OCI-LY7 (cell line): ENCODE data around the gene RNF212. TPM values are rescaled to one million over a fixed set of nuclear protein-coding genes. Genes with fewer than 3 reads are reported as not detected.

ENCODE experiments used
- BruUV-seq: library from RNA; stranded (reverse); fragments of 400-500 nt; replicated peaks from 2 replicates; lab custom pipeline; 2021; lab: Mats Ljungman, UMichigan
- CTCF ChIA-PET: fragments of 300-600 bp; sonication (Branson Sonifier 250); formaldehyde crosslinking; loops from one replicate; lab custom pipeline; 2022; ENCODE audit warnings: antibody characterized with exemption; ENCODE audit not compliant: unreplicated experiment; lab: Charles Lee
- POLR2A ChIA-PET: fragments of 300-600 bp; sonication (Branson Sonifier 250); formaldehyde crosslinking; loops from one replicate; lab custom pipeline; 2022; ENCODE audit warnings: antibody characterized with exemption; lab: Charles Lee
- DNase-seq: peaks from one replicate; pipeline ENCODE4 v3.0.0-alpha.2; 2015; ENCODE audit warnings: low spot score
- H2AFZ ChIP-seq: fragments of 200-600 bp; sonication (generic), shearing (Covaris generic); 2 replicates; pipeline ENCODE4 v1.6.1; 2014; ENCODE audit warnings: mild to moderate bottlenecking, antibody characterized with exemption, low read length, moderate library complexity
- H3K27ac ChIP-seq: fragments of 200-600 bp; sonication (generic); 2 replicates; pipeline ENCODE4 v1.5.1; 2014; ENCODE audit warnings: mixed run types, low read depth, mild to moderate bottlenecking, moderate library complexity, low read length, inconsistent platforms; ENCODE audit not compliant: poor library complexity, severe bottlenecking
- H3K36me3 ChIP-seq: fragments of 200-600 bp; sonication (generic); 2 replicates; pipeline ENCODE4 v1.6.1; 2014; ENCODE audit warnings: mild to moderate bottlenecking, antibody characterized with exemption, low read length, moderate library complexity, mixed read lengths; ENCODE audit not compliant: insufficient read depth
- H3K4me1 ChIP-seq: fragments of 200-600 bp; sonication (generic); 2 replicates; pipeline ENCODE4 v1.5.1; 2014; ENCODE audit warnings: mild to moderate bottlenecking, low read length; ENCODE audit not compliant: insufficient read depth, poor library complexity, severe bottlenecking
- H3K4me2 ChIP-seq: fragments of 200-600 bp; sonication (generic); 2 replicates; pipeline ENCODE4 v1.6.1; 2014; ENCODE audit warnings: mild to moderate bottlenecking, low read length
- H3K4me3 ChIP-seq: fragments of 200-600 bp; sonication (generic); 2 replicates; pipeline ENCODE4 v1.5.1; 2014; ENCODE audit warnings: mild to moderate bottlenecking, low read depth, low read length; ENCODE audit not compliant: poor library complexity, severe bottlenecking
- H3K79me2 ChIP-seq: fragments of 200-600 bp; sonication (generic); 2 replicates; pipeline ENCODE4 v1.6.1; 2016; ENCODE audit warnings: low read depth, mild to moderate bottlenecking, low read length, moderate library complexity, mixed read lengths; ENCODE audit not compliant: insufficient read depth
- H3K9me2 ChIP-seq: fragments of 200-600 bp; sonication (generic); 2 replicates; pipeline ENCODE4 v1.6.1; 2016; ENCODE audit warnings: mild to moderate bottlenecking, low read length, mixed read lengths; ENCODE audit not compliant: insufficient read depth
- H3K9me3 ChIP-seq: fragments of 200-600 bp; sonication (generic); 2 replicates; pipeline ENCODE4 v1.6.1; 2014; ENCODE audit warnings: mild to moderate bottlenecking, mixed run types, low read length, mixed read lengths
- H4K20me1 ChIP-seq: fragments of 200-600 bp; sonication (generic); 2 replicates; pipeline ENCODE4 v1.6.1; 2014; ENCODE audit warnings: mild to moderate bottlenecking, antibody characterized with exemption, low read length, moderate library complexity, mixed read lengths; ENCODE audit not compliant: insufficient read depth
- EZH2phosphoT487 ChIP-seq: fragments of 200-600 bp; sonication (generic); IDR thresholded peaks from 2 replicates; pipeline ENCODE4 v1.6.1; 2018; ENCODE audit warnings: low read depth, borderline replicate concordance, mild to moderate bottlenecking, mixed run types, antibody characterized with exemption, low read length, moderate library complexity, mixed read lengths
- intact Hi-C: fragments of 100-400 bp; cut with micrococcal nuclease; formaldehyde crosslinking; loops from one replicate; pipeline ENCODE4 v1.10.0; 2022; ENCODE audit not compliant: unreplicated experiment
- total RNA-seq, 2 experiments: library from RNA; depleted of rRNA in 1 of 2; stranded (reverse); fragments of >200 nt in 1 of 2; shearing (Covaris generic) in 1 of 2; gene quantifications; 2 replicates each; pipeline ENCODE4 v1.2.3, GENCODE V29; 2014 to 2022
- TF ChIP-seq, protein P1 (sequence below): fragments of 200-600 bp; sonication (generic); conservative IDR thresholded peaks from 2 replicates; pipeline ENCODE4 v1.5.1; 2014; ENCODE audit warnings: mild to moderate bottlenecking, antibody characterized with exemption, low read length, moderate library complexity, mixed read lengths

RNF212 gene
- total RNA-seq, 2 experiments from 2014 or later = not detected

DNA sequence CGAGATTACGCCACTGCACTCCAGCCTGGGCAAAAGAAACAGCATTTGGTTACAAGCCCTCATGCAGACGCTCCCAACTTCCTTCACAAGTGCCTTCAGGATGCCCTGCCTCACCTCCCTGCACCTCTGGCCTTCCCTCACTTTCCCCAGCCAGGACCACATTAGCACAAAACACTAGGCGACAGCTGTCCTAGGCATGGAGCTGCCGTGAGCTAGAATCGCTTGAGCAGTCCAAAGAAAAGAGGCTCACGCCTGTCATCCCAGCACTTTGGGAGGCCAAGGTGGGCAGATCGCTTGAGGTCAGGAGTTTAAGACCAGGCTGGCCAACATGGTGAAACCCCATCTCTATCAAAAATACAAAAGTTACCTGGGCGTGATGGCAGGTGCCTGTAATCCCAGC lies 15.8 kb downstream of the RNF212 start:
- Histone ChIP-seq H3K4me3 (no peak overlapping the region), H3K36me3 (no peaks in the 10 kb centered on the region), H3K9me2 (no peaks in the 10 kb centered on the region), H2AFZ (no peak overlapping the region), H3K27ac (no peak overlapping the region), H3K4me2 (no peak overlapping the region), H4K20me1 (no peaks in the 10 kb centered on the region), H3K79me2 (no peaks in the 10 kb centered on the region), H3K4me1 (no peaks in the 10 kb centered on the region), H3K9me3 (no peaks in the 10 kb centered on the region)
- TF ChIP-seq, protein P1, sequence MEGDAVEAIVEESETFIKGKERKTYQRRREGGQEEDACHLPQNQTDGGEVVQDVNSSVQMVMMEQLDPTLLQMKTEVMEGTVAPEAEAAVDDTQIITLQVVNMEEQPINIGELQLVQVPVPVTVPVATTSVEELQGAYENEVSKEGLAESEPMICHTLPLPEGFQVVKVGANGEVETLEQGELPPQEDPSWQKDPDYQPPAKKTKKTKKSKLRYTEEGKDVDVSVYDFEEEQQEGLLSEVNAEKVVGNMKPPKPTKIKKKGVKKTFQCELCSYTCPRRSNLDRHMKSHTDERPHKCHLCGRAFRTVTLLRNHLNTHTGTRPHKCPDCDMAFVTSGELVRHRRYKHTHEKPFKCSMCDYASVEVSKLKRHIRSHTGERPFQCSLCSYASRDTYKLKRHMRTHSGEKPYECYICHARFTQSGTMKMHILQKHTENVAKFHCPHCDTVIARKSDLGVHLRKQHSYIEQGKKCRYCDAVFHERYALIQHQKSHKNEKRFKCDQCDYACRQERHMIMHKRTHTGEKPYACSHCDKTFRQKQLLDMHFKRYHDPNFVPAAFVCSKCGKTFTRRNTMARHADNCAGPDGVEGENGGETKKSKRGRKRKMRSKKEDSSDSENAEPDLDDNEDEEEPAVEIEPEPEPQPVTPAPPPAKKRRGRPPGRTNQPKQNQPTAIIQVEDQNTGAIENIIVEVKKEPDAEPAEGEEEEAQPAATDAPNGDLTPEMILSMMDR = no peak
- no peak for TF ChIP-seq EZH2phosphoT487
- intact Hi-C loops = no loop called here
- no peak for DNase-seq
- ChIA-PET CTCF (no interaction called here), POLR2A (no interaction called here)
- BruUV-seq = no TSS peak

DNA sequence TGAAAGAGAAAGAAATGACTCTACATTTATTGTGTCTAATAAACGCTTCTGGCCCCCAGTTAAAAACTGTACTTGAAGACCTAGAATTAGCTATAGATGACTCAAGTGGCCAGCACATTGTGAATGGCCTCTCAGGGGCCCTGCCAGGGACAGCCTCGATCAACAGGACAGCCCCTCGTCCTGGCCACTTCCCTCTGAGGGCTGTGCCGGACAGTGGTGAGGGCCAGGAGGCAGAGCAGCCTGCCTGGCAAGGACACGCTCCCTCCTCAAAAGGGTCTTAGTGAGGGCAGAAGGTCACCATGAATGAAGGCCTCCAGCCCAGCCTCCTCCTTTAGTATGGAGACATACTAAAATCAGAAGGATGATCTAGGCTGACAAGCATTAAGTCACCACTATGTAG lies 16.5 kb downstream of the RNF212 start:
- intact Hi-C loops = no loop called here

DNA sequence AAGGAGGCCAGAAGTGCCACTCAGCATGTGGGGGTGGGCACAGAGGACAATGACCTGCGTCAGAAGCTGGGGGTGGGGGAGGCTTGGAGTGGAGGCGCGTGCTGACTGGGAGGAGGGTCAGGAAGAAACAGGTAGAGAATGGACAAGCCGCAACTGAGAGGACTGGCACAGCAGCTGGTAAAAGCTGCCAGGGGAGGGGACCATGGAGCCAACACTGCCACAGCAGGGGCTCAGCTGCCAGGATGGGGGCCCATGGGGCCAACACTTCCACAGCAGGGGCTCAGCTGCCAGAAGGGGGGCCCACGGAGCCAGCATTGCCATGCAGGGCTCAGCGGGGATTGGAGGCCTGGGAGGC lies 19.1 kb downstream of the RNF212 start:
- CTCF ChIA-PET = no interaction called here
- H3K4me3 ChIP-seq = no peak overlapping the region
- POLR2A ChIA-PET = no interaction called here
- H3K9me3 ChIP-seq = no peaks in the 10 kb centered on the region
- no peaks in the 10 kb centered on the region for H3K36me3 ChIP-seq
- no peak overlapping the region for H2AFZ ChIP-seq
- no peak overlapping the region for H3K4me2 ChIP-seq
- H4K20me1 ChIP-seq = no peaks in the 10 kb centered on the region
- H3K27ac ChIP-seq = no peak overlapping the region
- DNase-seq = no peak
- intact Hi-C loops = no loop called here
- no peaks in the 10 kb centered on the region for H3K79me2 ChIP-seq
- BruUV-seq = no TSS peak
- H3K9me2 ChIP-seq = no peaks in the 10 kb centered on the region
- no peaks in the 10 kb centered on the region for H3K4me1 ChIP-seq
- TF ChIP-seq EZH2phosphoT487 = no peak
- TF ChIP-seq, protein P1 = no peak

More for the DNA sequence above, 16.5 kb downstream of the RNF212 start:
- CTCF ChIA-PET = no interaction called here
- H3K36me3 ChIP-seq = no peaks in the 10 kb centered on the region
- H3K4me2 ChIP-seq = no peak overlapping the region
- no peak for DNase-seq
- no peaks in the 10 kb centered on the region for H3K79me2 ChIP-seq
- BruUV-seq = no TSS peak
- H3K9me3 ChIP-seq = no peaks in the 10 kb centered on the region
- no peaks in the 10 kb centered on the region for H3K9me2 ChIP-seq
- H3K4me3 ChIP-seq = no peak overlapping the region
- H3K4me1 ChIP-seq = no peaks in the 10 kb centered on the region
- no peak overlapping the region for H2AFZ ChIP-seq
- TF ChIP-seq EZH2phosphoT487 = no peak
- TF ChIP-seq, protein P1 = no peak
- no peak overlapping the region for H3K27ac ChIP-seq
- H4K20me1 ChIP-seq = no peaks in the 10 kb centered on the region
- POLR2A ChIA-PET = interaction anchor here (0.8 kb wide), 1 partner anchor 562 kb away, joined by 4 read pairs; no protein-coding TSS in a partner anchor
